HG03432 (cell line): ENCODE data around the gene TMBIM4.
"Not testable (repeated sequence)": the region's sequence is repeated elsewhere in the genome, so short reads cannot be mapped to it uniquely, and the experiment has no call there.

Experiments
- ATAC-seq: cut with Tn5 transposase; IDR thresholded peaks from one replicate; pipeline ENCODE4 v1.9.1; 2021; ENCODE audit warnings: mild to moderate bottlenecking, moderate library complexity; ENCODE audit not compliant: unreplicated experiment

The TMBIM4 gene

DNA sequence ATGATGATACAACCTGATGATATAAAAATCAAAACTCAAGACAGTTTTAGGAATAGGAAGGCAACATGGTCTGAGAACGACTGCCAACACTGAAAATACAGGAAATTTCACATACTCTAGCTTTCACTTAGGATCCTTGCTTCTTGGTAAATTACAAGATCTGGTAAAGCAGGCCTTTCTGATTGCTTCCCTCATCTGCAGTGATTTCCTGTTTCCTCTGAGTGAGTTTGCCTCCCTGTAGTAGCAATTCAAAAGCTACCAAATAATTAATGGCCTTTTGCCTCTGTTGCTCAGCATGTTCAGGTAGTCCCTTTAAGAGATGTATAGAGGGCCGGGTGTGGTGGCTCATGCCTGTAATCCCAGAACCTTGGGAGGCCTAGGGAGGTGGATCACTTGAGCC lies 17.2 kb upstream of the TMBIM4 start:
- no peak for ATAC-seq

DNA sequence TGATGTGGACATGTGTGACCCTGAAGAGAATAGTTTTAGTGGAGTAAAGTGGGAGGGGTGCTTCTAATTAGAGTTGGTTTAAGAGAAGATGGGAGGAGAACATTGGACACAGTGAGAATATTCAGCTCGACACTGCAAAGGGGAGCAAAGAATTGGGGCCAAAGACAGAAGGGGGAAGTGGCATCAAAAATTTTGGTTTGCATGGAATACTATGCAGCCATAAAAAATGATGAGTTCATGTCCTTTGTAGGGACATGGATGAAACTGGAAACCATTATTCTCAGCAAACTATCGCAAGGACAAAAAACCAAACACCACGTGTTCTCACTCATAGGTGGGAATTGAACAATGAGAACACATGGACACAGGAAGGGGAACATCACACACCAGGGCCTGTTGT lies 15.0 kb upstream of the TMBIM4 start:
- ATAC-seq = not testable (repeated sequence)

DNA sequence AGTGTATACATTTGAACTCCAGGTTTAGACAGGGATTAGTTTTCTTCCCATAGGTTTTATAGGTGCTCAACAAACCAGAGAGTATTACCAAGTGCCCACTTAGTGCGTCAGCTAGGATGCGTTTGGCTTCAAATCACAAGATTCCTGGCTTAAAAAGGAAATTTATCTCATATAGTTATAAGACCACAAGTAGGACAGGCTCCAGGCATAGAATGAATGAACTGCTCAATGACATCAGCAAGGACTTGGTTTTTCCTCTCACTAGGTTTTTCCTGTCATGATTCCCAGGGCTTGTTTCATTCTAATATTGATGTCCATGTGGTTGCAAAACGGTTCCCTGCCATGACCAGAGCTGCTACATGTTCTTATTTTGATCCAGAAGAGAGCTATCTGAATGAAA lies 13.2 kb upstream of the TMBIM4 start:
- no peak for ATAC-seq

DNA sequence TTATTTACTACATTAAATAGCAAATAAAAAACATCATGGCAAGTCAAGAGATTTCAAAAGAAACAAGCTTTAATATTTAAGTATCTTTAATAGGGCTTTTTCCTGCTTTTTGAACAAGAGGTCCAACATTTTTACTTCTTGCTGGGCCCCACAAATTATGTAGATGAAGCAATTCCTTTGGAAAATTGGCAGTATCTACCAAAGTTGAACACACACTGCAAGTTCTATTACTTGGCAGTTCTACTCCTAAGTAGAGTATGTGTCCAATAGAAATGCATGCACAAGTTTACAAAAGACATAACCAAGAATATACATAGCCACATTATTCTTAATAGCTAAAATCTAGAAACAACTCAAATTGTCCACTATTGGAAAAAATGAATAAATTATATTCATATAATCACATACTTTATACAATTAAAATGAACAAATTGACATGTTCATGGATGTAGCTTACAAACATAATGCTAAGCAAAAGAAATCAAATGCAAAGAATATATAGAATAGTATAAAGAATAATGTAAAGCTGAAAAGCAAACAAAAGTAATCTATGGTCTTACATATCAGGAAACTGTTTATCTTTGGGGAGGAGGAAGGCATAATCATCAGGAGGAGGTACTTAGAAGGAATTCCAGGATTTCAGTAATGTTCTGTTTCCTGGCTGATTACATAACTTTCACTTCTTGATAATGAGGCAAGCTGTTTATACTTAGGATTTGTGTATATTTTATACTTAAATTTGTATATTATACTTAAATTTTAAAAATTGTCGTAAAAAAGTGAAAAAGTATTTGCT lies 6.5 kb upstream of the TMBIM4 start:
- ATAC-seq = no peak

DNA sequence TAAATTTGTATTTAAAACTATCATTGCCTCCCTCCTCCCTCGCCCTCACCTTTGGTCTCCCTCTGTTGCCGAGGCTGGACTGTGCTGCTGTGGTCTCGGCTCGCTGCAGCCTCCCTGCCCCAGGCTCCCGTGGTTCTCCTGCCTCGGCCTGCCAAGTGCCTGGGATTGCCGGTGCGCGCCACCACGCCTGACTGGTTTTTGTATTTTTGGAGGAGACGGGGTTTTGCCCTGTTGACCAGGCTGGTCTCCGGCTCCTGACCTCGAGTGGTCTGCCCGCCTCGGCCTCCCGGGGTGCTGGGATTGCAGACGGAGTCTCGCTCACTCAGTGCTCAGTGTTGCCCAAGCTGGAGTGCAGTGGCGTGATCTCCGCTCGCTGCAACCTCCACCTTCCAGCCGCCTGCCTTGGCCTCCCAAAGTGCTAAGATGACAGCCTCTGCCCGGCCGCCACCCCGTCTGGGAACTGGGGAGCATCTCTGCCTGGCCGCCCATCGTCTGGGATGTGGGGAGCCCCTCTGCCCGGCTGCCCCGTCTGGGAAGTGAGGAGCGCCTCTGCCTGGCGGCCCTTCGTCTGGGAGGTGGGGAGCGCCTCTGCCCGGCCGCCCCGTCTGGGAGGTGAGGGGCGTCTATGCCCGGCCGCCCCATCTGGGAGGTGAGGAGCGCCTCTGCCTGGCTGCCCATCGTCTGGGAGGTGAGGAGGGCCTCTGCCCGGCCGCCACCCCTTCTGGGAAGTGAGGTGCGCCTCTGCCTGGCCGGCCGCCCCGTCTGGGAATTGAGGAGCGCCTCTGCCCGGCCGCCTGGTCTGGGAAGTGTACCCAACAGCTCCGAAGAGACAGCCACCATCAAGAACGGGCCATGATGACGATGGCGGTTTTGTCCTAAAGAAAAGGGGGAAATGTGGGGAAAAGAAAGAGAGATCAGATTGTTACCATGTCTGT lies 4.9 kb upstream of the TMBIM4 start:
- ATAC-seq = not testable (repeated sequence)

DNA sequence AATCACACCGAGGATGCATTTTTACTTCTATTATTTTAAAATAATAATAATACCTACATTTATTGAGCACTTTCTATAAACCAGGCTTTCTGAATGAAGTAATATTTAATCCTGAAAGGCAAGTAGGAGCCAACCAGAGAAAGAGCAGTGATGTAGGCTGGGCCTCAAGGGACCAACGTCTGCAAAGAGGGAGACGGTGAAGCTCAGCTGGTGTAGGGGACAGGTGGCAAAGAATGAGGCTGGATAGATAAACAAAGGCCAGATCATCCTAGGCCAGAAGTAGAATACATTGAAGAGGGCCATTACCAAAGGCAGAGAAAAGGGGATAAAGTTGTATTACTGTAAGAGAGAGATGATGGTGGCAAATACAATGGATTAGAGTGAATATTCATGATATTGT lies 810 bp upstream of the TMBIM4 start:
- no peak for ATAC-seq

DNA sequence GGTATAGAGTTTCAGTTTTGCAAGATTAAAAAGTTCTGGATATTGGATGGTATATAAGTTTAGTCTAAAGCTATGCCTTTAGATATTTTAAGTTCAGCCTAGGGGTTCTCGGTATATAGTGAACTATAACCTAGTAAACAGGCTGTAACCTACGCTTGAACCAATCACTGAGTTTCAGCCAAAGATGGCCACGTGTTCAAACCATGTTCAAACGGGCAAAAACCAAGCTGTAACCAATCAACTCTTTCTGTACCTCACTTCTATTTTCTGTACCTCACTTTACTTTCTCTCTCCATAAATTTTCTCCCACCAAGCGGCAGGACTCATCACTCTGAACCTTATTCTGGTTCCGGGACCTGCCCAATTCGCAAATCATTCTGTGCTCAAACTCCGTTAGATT lies 1.4 kb downstream of the TMBIM4 start:
- ATAC-seq = no peak

DNA sequence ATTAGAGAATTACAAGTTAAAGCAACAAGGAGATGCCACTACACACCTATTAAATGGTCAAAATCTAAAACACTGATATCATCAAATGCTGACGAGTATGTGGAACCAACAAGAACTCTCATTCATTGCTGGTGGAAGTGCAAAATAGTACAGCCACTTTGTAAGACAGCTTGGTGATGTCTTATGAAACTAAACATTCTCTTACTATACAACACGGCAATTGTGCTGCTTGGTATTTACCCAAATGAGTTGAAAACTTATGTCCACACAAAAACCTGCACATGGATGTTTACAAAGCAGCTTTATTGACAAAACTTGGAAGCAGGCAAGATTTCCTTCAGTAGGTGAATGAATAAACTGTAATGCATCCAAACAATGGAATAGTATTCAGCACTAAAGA lies 3.2 kb downstream of the TMBIM4 start:
- no peak for ATAC-seq

DNA sequence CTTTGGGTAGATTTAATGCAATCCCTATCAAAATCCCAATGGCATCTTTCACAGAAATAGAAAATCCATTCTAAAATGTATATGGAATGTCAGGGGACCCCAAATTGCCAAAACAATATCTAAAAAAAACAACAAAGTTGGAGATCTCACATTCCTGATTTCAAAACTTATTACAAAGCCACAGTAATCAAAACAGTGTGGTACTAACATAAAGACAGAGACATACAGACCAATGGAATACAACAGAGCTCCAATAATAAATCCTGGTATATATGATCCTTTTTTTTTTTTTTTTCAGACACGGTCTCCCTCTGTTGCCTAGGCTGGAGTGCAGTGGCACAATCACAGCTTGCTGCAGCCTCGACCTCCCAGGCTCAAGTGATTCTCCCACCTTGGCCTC lies 4.7 kb downstream of the TMBIM4 start:
- ATAC-seq = no peak

DNA sequence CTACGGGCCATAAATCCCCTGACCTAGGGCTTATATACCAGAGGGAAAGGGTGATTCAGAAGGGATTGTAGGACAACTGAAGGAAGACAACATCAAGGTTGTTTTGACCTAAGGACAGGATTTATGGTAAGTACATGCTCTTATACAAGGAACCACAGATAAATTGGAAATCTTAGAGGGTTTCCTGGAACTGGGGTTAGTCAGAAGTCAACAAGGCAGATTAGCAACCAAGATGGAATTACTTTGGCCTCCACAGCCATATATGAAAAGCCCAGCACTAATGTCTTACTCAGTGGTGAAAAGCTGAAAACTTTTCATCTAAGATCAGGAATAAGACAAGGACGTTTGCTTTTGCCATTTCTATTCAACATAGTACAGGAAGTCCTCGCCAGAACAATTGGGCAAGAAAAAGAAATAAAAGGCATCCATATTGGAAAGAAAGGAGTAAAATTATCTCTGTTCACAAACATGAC lies 5.4 kb downstream of the TMBIM4 start:
- no peak for ATAC-seq

DNA sequence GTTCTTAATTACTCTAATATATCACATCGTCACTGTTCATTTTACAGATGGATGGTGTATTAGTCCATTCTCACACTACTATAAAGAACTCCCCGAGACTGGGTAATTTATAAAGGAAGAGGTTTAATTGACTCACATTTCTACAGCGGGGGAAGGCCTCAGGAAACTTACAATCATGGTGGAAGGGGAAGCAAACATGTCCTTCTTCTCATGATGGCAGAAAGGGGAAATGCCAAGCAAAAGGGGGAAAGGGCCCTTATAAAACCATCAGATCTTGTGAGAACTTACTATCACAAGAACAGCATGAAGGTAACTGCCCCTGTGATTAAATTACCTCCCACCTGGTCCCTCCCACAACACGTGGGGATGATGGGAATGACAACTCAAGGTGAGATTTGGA lies 6.5 kb downstream of the TMBIM4 start:
- ATAC-seq = no peak

DNA sequence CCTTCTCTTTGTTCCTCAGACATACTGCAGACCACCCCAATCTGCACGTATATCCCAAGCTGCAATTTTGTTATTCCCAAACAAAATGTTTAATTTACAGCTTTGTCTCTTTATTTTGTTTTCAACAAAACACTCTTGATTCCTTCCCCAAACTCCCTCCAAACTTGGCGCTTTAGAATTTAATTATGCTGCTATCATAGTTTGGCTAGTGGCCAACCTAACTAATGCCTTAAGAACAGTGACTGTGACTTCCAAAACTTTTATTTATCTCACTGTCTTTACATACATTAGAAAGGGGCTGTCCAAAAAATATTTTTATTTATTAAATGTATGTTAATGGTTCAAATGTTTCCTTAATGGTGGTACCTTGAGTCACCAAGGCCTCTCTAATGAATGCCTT lies 7.1 kb downstream of the TMBIM4 start:
- ATAC-seq = no peak

DNA sequence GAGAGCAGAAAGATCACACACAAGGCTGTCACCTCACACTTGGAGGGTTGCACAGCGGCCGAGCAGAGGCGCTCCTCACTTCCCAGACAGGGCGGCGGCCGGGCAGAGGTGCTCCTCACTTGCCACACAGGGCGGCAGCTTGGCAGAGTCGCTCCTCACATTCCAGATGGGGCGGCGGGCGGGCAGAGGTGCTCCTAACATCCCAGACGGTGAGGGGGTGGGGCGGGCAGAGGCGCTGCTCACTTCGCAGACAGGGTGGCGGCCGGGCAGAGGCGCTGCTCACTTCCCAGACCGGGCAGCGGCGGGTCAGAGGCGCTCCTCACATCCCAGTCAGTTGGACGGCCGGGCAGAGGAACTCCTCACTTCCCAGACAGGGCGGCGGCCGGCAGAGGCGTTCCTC lies 9.1 kb downstream of the TMBIM4 start:
- ATAC-seq = no peak

DNA sequence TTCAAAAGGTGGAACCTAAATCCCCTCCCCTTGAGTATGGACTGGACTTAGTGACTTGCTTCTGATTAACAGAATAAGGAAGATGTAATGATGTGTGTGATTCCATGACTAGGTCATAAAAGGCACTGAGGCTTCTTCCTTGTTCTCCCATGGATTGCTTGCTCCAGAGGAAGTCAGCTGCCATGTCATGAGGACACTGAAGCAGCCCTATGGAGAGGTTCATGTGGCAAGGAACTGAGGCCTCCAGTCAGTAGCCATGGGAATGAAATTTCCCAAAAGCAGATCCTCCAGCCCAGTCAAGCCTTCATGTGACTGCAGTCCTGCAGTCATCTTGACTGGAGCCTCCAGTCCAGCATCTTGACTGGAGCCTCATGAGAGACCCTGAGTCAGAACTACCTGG lies 10.7 kb downstream of the TMBIM4 start:
- ATAC-seq = no peak

DNA sequence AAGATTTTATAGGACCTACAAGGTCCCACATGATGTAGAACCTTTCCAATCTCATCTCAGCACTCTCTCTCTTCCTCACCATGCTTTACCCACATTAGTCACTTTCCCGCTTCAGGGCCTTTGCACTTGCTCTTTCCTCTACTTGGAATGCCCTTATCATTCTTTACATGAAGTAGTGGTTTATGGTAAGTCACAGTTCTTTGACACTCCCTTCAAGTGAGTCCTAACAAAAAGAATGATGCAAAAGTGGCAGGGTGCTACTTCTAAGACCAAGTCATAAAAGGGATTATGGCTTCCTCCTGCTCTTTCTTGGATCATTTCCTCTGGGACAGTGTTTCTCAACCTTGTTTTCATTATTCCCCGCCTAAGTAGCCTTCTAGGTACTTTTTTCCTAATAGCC lies 13.1 kb downstream of the TMBIM4 start:
- no peak for ATAC-seq

DNA sequence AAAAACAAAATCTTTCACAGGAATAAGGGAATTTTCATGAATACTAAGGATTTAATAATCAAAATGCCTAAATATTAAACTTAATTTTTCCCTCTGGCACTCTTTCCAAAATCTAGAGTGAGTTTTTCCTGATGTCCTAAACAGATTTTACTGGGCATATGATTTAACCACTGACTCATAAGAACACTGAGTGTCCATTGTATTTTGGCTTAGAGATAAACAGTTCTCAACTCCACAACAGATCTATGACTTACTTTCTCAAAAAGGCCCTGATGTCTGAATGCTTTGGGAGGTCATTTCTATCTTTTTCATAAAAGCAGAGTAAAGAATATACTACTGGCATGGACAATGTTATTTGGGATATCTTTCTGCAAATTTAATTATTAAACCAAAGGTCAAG lies 15.0 kb downstream of the TMBIM4 start:
- no peak for ATAC-seq

DNA sequence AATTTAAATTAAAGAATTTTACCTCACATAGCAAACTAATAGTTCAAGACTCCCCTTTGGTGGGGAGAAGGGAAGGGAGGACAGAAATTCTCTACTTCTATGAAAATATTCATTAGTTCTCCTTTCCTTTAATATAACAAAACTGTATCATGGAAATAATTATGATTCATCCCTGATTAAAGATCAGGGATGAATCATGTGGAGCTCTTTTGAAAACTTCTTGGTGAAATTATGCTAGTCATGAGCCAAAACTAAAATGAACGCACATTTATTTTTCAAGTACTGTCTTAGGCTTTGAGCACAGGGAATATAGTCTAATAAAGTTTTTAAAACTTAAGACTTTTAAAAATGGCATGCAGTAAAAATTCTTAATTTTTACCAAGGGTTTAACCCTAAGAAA lies 17.1 kb downstream of the TMBIM4 start:
- ATAC-seq = no peak

DNA sequence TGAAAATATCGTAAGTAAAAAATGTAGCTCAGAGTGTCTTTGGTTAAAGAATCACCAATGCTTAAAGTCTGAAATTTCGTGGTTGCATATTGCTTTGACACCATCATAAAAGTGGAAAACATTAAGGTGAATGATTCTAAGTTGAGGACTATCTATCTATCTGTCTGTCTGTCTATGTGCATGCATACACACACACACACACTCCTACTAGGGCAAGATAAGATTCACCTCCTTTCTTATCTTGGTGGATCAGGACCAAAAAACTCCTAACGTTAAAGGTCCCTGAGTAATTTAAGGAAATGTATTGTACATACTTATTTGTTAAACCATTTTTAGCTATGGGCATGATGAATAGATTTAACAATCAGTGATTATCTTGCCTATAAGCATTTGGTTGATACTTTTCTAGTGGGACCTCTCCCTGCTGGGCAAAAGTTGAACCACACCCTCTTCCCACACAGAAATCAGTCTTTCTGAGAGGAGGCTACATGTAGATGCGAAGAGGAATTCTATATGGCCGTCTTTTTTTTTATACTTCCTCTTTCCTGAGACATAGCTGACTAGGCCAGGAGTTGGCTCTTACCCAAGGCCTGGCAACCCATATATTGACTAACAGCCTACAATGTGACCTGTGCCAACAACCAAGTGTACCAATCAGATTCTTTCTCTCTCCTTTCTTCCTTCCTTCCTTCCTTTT lies 19.9 kb downstream of the TMBIM4 start:
- no peak for ATAC-seq

DNA sequence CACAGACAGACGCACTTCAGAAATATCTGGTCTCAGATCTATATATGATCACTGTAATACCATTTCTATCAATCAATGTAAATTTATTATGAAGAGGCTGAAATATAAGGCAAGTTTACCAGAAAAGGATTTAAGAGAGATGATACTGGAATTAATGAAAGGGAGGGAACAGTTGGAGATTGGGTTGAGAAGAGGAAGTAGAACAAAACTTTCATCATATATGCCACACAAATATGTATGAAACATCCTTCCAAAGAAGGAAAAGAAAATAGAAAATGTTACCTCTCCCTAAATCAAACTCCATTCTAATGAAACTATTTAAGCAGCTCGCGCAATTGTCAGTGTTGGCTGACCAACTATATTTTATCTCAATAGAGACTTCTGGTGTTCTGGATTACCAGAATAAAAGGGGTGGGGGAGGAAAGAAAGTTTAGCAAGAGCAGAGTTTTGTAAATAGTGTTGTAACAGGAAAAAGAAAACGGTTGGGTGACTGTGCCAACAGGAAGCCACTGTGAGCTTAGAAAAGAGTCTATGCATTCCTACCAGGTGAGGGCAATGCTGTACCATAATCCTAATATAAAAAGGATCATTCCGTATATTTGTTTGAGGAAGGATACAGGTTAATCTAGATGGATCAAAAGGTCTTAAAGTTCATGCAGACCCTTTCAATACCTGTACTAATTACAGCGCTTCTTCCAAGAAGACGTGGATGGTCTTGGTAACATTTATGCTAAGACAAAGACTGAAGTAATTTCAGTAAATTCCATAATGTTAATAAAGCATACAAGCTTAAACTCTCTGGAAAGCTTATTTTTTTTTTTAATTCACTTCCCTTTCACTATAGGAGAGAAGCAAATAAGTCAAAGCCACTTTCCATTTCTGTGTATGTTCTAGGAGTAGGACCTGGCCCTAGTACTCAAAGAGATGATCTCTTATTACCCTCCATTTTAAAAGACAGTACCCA lies 24.7 kb downstream of the TMBIM4 start:
- peak; percentile 44 for ATAC-seq

DNA sequence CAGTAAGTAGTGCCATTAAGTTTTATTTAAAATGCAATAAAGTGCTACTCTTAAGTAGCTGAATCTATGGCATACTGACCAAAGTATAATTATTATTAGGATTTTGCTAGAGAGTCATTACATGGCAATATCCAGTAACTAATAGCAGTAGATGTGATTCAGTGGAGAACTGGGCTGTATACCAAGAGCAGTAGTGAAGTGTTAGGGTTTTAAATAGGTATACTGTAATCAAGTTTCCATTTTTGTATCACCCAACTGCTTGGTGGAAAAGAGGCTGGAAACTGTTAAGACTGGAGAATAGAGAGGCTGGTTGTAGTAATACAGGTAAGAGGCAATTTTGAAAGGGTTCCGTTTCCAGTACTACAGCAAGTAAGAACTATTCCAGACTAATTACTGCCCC lies 25.9 kb downstream of the TMBIM4 start:
- no peak for ATAC-seq
